GM21360 (cell line): Measurements from ENCODE around the gene SUSD3.

Source experiments
- ATAC-seq: cut with Tn5 transposase; IDR thresholded peaks from one replicate; pipeline ENCODE4 v1.9.1; 2021; ENCODE audit warnings: mild to moderate bottlenecking, moderate library complexity; ENCODE audit not compliant: unreplicated experiment

SUSD3 gene

GRCh38 chr9:93051680-93052089 is 6.8 kb upstream of the SUSD3 start:
- ATAC-seq = no peak

- ATAC-seq = no peak
Measured at GRCh38 chr9:93052791-93053540, 5.5 kb upstream of the SUSD3 start.

GRCh38 chr9:93053781-93054331 is 4.6 kb upstream of the SUSD3 start:
- ATAC-seq = no peak

GRCh38 chr9:93054758-93055704 is 3.5 kb upstream of the SUSD3 start:
- ATAC-seq = no peak

GRCh38 chr9:93057042-93057702 is 1.3 kb upstream of the SUSD3 start:
- no peak for ATAC-seq

- no peak for ATAC-seq
Measured at GRCh38 chr9:93057703-93058354, 672 bp upstream of the SUSD3 start.

- ATAC-seq = no peak
Measured at GRCh38 chr9:93059011-93059714, 662 bp downstream of the SUSD3 start.

GRCh38 chr9:93059715-93060578 is 1.4 kb downstream of the SUSD3 start:
- no peak for ATAC-seq

- no peak for ATAC-seq
Measured at GRCh38 chr9:93060746-93061259, 2.3 kb downstream of the SUSD3 start.

- no peak for ATAC-seq
Measured at GRCh38 chr9:93061260-93061751, 2.8 kb downstream of the SUSD3 start.

- ATAC-seq = no peak
Measured at GRCh38 chr9:93061791-93062763, 3.6 kb downstream of the SUSD3 start.

GRCh38 chr9:93064392-93065134 is 6.1 kb downstream of the SUSD3 start:
- ATAC-seq = peak; percentile 83

GRCh38 chr9:93065135-93065720 is 6.7 kb downstream of the SUSD3 start:
- ATAC-seq = no peak

- ATAC-seq = no peak
Measured at GRCh38 chr9:93066978-93067603, 8.6 kb downstream of the SUSD3 start.

GRCh38 chr9:93068956-93069355 is 10.5 kb downstream of the SUSD3 start:
- no peak for ATAC-seq

- no peak for ATAC-seq
Measured at GRCh38 chr9:93071464-93071863, 13.0 kb downstream of the SUSD3 start.
